GM12873 (cell line): ENCODE results near the gene LRRC8C.

Source experiments
- CTCF ChIP-seq: IDR thresholded peaks from 2 replicates; pipeline ENCODE4 v1.5.1; 2012; ENCODE audit warnings: low read depth, mild to moderate bottlenecking, moderate library complexity, low read length, control low read depth; ENCODE audit not compliant: insufficient read depth; ENCODE audit errors: missing control alignments

The LRRC8C gene

DNA sequence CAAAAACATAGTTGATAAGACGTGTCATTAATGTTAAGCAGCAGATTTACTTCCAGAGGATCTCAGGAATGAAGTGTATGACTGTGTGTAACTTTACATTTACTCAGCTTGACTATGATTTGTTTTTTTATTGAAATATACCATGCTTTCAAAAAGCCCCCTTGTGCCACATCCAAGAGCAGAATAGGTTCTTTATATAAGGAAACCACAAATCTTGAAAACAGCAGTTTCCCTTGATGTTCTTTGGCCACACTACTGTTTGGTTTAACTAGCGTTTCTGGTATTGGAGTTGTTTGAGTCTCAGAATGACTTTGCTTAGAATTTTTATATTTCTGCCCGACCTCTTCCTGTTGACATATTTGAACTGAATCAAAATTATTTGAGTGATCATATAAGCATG is 25.0 kb downstream of the LRRC8C start:
- TF ChIP-seq CTCF = no peak

DNA sequence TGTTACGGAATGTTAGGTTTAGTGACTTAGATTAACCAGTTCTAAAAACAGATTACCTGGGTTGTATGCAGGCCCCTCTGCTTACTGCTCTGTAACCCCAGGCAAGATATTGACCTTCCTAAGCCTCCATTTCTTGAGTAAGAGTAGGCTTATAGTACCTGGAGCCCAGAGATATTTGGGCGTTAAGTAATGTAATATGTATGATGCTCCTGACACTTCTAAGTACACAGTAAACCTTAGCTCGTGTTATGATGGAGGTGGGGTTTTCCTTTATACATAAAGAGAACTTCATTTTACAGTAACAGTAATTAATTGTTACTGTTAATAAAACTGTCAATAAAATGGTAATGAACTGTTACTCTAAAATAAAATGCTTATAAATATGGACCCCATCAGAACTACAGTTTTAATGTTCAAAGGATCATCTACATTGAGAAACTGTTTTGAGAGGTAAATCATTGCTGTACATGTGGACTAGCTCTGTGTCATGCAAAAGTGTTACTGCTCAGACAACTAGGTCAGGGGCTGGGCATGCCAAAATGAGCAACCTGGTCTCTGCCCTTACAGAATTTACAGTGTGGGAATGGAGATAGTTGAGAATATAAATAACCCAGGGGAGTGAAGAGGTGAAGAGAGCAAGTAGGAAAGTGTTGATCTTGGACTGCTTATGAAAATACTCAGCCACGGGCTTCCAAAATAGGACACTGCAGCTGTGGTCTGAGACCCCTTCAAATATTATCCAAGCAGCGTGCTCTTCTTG is 26.6 kb downstream of the LRRC8C start:
- TF ChIP-seq CTCF = no peak

DNA sequence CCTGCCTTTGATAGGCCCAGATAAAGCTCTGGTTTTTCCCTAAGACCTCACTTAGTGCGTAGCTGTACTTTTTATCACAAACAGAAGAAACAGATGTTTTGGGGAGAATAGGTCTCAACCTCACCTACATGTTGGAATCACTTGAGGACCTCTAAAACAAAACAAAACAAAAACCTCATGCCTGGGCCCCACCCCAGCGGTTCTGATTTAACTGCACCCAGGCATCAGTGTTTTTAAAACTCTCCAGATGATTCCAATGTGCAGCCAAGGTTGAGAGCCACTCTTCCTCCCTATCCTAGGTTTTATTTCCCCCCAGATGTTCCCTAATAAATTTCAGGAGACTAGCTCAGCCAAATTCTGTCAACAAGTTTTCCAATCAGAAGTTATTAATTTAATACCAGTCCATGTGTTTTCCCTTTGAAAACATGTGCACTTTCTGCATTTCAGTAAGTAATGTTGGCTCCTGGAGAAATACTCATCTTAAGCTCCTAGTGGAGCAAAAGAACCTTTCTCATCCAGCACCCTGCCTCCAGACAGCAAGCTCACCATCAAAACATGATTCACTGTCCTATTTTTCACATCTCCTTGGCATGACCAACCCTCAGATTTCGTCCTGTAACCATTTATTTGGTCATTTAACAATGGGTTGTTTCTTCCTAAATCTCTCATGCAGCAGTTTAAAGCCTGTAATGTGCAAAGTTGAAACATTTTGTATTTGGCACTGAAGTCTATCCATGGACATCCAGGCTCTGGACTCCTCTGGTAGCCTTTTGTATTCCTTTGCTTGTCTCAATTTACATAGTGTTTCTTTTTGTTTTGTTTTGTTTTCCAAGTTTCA is 27.5 kb downstream of the LRRC8C start:
- no peak for TF ChIP-seq CTCF

DNA sequence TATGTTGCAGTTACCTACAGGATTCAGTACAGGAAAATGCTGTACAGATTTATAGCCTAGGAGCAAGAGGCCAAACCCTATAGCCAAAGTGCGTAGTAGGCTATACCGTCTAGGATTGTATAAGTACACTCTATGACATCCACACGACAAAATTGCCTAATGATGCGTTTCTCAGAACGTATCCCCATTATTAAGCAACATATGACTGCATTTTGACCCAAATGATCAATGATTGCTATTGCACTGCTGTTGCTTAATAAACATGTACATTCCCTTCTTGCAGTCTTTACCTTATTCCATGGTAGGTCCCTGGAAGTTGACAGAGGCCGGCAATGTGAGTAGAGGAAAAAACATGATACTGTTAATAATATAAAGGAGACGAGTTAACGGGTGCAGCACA is 33.0 kb downstream of the LRRC8C start:
- no peak for TF ChIP-seq CTCF

- no peak for TF ChIP-seq CTCF
Measured at GRCh38 chr1:89666640-89667039, 33.7 kb downstream of the LRRC8C start.

- TF ChIP-seq CTCF = no peak
Measured at GRCh38 chr1:89667691-89668090, 34.8 kb downstream of the LRRC8C start.

- TF ChIP-seq CTCF = no peak
Measured at GRCh38 chr1:89668961-89669360, 36.0 kb downstream of the LRRC8C start.
